Prostate gland (tissue), 2 donors: ENCODE results near the gene MAPK14.

Experiments
- POLR2A ChIP-seq: fragments of 450-650 bp; IDR thresholded peaks from one replicate; pipeline ENCODE4 v1.6.1; 2016; ENCODE audit warnings: antibody characterized with exemption, mild to moderate bottlenecking
- TF ChIP-seq, protein P1 (sequence below), 4 experiments: fragments of 200-600 bp in 2 of 4; fragments of 450-650 bp in 2 of 4; sonication (generic) in 2 of 4; IDR thresholded peaks; 1 replicate in 3 of 4; 2 replicates in 1 of 4; pipeline ENCODE4 v1.5.1; 2016 to 2019; ENCODE audit warnings: antibody characterized with exemption in 4 of 4, mild to moderate bottlenecking in 2 of 4, moderate library complexity in 2 of 4

DNA sequence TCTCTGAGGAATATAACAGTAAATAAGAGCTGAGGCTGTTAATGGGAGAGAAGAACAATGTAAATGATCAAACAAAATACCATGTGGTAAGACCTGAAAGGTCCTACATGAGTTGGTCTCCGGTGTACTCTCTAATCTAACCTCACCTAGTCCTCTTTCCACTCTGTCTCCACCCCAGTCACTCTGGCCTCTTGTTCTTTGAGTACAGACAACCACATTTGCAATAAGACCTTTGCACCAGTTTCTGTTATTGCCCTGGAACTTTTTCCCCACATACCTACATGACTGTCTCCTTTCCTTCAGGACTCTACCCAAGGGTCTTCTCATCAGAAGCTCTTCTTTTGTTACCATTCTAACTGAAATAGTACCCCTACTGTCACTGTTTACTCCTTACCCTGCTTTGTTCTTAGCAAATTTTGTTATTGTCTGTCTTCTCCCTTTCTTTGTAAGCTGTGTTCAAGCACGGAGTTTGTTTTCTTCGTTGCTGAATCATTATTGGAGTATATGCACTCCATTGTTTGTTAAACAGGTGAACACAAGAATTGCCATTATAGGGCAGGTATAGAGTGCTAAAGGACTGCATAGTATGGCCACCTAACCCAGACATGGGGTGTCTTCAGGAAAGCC, 37.3 kb downstream of the MAPK14 start:
- TF ChIP-seq, protein P1, sequence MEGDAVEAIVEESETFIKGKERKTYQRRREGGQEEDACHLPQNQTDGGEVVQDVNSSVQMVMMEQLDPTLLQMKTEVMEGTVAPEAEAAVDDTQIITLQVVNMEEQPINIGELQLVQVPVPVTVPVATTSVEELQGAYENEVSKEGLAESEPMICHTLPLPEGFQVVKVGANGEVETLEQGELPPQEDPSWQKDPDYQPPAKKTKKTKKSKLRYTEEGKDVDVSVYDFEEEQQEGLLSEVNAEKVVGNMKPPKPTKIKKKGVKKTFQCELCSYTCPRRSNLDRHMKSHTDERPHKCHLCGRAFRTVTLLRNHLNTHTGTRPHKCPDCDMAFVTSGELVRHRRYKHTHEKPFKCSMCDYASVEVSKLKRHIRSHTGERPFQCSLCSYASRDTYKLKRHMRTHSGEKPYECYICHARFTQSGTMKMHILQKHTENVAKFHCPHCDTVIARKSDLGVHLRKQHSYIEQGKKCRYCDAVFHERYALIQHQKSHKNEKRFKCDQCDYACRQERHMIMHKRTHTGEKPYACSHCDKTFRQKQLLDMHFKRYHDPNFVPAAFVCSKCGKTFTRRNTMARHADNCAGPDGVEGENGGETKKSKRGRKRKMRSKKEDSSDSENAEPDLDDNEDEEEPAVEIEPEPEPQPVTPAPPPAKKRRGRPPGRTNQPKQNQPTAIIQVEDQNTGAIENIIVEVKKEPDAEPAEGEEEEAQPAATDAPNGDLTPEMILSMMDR (IDR thresholded peaks at IDR 0.05) = no peak
- TF ChIP-seq POLR2A = no peak
